ENCODE data around the gene RBBP9.

The RBBP9 gene

DNA sequence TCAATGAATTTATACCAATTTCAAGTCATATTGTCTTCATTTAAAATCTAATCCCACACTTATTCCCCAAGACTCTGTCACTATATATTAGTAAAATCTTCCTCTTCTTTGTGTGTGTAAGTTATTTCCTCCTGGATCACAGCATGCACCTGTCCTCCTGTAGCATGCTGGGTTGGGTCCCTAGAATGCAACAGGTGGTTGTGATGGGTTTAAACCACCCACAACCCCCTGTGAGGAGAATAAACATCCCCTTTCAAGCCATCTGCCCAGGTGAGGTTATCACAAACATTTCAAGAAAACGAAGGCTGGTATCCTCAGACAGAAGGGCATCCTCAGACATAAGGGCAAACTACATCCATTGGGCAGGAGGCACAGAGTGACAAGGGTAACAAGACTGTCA is 56.6 kb downstream of the RBBP9 start:
- Histone ChIP-seq H3K27ac (no peak overlapping the region), H3K36me3 (ENCODE audit: insufficient read depth) (no peaks in the 10 kb centered on the region), H3K4me2 (no peak overlapping the region), H3K9ac (no peak overlapping the region), H4K20me1 (ENCODE audit: insufficient read depth) (no peaks in the 10 kb centered on the region), H2AFZ (ENCODE audit: low read depth) (no peak overlapping the region), H3K27me3 (ENCODE audit: insufficient read depth, low read depth) (no peaks in the 10 kb centered on the region), H3K79me2 (ENCODE audit: insufficient read depth, low read depth) (no peaks in the 10 kb centered on the region), H3K4me1 (ENCODE audit: low read depth, poor library complexity, severe bottlenecking) (no peaks in the 10 kb centered on the region), H3K4me3 (IDR thresholded peaks at IDR 0.05; ENCODE audit: insufficient read depth, low read depth, low read length) (no peak overlapping the region)
- TF ChIP-seq, protein P1, sequence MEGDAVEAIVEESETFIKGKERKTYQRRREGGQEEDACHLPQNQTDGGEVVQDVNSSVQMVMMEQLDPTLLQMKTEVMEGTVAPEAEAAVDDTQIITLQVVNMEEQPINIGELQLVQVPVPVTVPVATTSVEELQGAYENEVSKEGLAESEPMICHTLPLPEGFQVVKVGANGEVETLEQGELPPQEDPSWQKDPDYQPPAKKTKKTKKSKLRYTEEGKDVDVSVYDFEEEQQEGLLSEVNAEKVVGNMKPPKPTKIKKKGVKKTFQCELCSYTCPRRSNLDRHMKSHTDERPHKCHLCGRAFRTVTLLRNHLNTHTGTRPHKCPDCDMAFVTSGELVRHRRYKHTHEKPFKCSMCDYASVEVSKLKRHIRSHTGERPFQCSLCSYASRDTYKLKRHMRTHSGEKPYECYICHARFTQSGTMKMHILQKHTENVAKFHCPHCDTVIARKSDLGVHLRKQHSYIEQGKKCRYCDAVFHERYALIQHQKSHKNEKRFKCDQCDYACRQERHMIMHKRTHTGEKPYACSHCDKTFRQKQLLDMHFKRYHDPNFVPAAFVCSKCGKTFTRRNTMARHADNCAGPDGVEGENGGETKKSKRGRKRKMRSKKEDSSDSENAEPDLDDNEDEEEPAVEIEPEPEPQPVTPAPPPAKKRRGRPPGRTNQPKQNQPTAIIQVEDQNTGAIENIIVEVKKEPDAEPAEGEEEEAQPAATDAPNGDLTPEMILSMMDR (conservative IDR thresholded peaks at IDR 0.05; ENCODE audit: low read depth, low read length), result no peak

DNA sequence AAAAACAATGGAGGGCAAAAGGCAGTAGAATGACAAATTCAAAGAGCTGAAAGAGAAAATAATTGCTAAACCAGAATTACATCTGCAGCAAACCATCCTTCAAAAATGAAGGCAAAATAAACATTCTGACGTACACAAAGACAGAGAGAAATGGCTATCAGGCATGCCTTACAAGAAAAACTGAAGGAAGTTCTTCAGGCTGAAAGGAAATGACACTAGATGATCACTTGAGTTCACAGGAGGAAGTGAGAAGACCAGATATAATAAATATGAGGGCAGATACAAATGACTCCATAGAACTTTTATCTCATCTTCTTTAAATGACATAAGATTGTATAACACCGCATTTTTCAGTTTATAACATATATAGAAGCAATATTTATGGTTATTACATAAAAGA is 60.2 kb downstream of the RBBP9 start:
- Histone ChIP-seq H3K9ac (no peak overlapping the region), H3K27ac (no peak overlapping the region), H4K20me1 (ENCODE audit: insufficient read depth) (no peaks in the 10 kb centered on the region), H3K4me2 (no peak overlapping the region), H3K79me2 (ENCODE audit: insufficient read depth, low read depth) (no peaks in the 10 kb centered on the region), H3K36me3 (ENCODE audit: insufficient read depth) (no peaks in the 10 kb centered on the region), H3K27me3 (ENCODE audit: insufficient read depth, low read depth) (no peaks in the 10 kb centered on the region), H3K4me3 (IDR thresholded peaks at IDR 0.05; ENCODE audit: insufficient read depth, low read depth, low read length) (no peak overlapping the region), H3K4me1 (ENCODE audit: low read depth, poor library complexity, severe bottlenecking) (no peaks in the 10 kb centered on the region), H2AFZ (ENCODE audit: low read depth) (no peak overlapping the region)
- TF ChIP-seq, protein P1 (conservative IDR thresholded peaks at IDR 0.05; ENCODE audit: low read depth, low read length), result no peak

Data from KMS-11 (cell line).